Fibroblast of peridontal ligament (primary cell): Measurements from ENCODE around the gene MYH7.
"Not testable (repeated sequence)": the region's sequence is repeated elsewhere in the genome, so short reads cannot be mapped to it uniquely, and the experiment has no call there.

Source experiments
- DNase-seq: peaks from one replicate; pipeline ENCODE4 v3.0.0-alpha.2; 2010; ENCODE audit errors: extremely low read depth

Gene MYH7

DNA sequence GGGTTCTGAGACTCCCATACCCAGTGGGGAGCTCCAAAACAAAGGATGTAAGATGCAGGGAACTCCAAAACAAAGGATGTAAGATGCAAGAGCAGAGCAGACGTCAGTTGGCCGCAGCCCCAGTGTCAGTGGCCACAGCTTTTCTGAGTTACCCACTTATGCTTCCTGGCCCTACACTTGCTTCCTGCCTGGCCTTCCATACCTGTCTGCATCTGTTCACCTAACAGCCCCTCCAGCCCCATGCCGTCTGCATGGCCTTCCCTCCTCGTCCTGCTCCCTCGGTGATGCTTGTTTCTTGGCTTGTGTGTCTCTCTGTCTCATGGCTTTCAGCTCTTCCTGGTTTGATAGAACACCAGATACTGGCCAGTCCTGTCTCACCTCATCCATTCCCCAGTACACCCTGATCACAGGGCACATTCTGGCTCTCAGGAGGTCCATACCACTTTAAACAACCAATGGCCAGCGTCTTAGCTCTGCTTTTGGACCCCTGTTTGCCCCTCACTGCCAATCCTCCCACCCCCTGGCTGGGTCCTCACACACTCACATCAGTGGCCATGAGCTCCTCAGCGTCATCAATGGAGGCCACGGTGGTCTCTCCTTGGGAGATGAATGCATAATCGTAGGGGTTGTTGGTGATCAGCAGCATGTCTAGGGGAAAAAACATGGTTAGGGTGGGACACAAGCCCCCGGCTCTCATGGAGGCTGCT lies 5.3 kb downstream of the MYH7 start:
- no peak for DNase-seq

GRCh38 chr14:23428686-23429495 lies 6.6 kb downstream of the MYH7 start:
- no peak for DNase-seq

- not testable (repeated sequence) for DNase-seq
These were observed 9.7 kb downstream of the MYH7 start for GRCh38 chr14:23425798-23426197.

- DNase-seq = no peak
These were observed 10.3 kb downstream of the MYH7 start for GRCh38 chr14:23425169-23425568.

DNA sequence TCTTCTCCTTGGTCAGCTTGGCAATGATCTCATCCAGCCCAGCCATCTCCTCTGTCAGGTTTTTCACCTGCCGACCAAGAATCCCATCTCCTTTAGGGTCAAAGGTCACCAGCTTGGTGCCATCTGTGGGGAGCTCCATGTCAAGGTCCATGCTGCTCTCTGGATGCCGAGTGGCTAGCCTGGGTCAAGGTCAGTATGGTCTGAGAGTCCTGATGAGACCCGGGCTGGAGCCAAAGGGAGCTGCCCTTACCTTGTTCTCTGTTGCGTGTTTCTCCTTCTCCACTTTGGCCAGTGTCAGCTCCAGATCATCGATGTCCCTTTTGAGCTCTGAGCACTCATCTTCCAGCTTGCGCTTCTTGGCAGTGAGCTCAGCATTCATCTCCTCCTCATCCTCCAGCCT lies 11.8 kb downstream of the MYH7 start:
- DNase-seq = no peak

DNA sequence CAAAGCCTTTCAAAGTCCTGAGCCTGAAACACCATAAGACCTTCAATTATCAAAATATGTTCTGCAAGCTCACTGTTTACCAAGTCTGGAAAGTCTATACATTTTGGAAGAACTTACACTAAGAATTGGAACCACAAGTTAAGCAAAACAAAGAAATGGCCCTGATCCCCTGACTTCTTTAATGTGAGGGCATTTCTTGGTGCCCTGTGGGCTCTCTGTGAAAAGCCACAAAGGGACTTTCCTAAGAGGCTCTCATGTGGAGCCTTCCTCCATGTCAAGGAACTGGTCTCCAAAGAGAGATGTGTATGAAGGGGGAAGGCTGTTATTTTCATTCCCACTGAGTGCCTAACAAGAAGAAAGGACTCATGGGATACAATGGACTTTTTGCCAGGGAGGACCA lies 13.9 kb downstream of the MYH7 start:
- DNase-seq = no peak

- not testable (repeated sequence) for DNase-seq
These were observed 15.8 kb downstream of the MYH7 start for GRCh38 chr14:23419646-23420045.

DNA sequence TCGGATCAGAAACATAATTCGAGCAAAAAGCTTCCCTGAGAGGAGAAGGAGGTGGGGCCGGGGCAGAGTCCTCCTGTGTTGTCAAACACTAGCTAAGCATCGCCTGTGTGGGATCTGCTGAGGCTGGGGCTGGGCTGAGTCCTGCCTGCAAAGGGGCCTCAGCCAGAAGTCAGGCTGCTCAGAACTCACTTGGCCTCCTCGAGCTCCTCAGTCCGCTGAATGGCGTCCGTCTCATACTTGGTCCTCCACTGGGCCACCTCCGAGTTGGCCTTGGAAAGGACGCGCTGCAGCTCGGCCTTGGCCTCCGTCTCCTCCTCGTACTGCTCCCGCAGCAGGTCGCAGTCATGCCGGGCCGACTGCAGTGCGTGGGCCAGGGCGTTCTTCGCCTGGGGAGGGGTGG lies 17.4 kb downstream of the MYH7 start:
- no peak for DNase-seq

- DNase-seq = not testable (repeated sequence)
These were observed 18.2 kb downstream of the MYH7 start for GRCh38 chr14:23417269-23417668.

DNA sequence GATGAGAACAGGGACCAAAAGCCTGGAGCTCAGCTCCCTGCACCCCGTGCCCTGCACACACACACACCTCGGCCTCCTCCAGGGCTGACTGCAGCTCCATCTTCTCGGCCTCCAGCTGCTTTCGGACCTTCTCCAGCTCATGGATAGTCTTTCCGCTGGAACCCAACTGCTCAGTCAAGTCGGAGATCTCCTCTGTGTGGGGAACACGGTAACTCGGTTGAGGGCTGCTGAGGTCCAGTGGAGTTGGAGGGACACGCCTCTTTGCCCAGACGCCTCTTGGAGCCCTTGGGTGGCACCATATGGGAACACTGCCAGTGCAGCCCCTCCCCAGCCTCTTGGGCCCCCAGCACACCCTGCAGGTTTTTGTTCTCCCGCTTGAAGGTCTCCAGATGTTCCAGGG lies 18.7 kb downstream of the MYH7 start:
- no peak for DNase-seq

DNA sequence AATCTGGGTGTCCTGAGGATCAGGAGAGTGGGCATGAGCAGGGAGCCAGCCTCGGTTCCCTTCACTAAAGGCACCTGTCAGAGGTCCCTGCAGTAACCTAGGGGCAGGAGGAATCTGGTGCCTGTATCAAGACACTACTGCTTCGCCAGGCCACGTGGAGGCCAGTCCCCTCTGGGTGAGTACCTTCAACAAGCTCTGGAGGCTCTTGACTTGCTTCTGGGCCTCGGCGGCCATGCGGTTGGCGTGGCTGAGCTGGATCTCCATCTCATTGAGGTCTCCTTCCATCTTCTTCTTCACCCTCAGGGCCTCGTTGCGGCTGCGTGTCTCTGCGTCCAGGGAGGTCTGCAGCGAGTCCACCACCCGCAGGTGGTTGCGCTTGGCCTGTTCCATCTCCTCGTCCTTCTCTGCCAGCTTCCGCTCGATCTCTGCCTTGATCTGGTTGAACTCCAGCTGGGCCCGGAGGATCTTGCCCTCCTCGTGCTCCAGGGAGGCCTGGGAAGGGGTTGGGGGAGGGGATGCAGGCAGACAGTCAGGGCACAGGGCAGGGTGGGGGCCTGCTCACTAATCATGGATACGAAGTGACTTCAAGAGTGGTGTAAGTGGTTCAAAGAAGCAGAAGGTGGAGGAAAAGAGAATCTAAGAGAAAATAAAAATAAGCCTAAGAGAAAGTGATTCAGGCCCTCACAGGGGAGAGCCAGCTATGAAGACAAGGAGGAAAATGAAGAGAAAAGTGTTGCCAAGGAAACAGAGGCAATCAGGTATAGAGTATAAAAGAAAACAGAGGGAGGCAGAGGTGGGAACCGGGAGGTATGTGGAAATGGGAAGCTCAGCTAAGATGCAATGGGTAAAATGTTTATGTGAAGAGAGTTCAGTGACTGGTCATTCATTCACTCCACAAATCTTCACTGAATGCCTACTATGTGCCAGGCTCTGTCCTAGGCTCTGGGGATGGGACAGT lies 19.4 kb downstream of the MYH7 start:
- no peak for DNase-seq

DNA sequence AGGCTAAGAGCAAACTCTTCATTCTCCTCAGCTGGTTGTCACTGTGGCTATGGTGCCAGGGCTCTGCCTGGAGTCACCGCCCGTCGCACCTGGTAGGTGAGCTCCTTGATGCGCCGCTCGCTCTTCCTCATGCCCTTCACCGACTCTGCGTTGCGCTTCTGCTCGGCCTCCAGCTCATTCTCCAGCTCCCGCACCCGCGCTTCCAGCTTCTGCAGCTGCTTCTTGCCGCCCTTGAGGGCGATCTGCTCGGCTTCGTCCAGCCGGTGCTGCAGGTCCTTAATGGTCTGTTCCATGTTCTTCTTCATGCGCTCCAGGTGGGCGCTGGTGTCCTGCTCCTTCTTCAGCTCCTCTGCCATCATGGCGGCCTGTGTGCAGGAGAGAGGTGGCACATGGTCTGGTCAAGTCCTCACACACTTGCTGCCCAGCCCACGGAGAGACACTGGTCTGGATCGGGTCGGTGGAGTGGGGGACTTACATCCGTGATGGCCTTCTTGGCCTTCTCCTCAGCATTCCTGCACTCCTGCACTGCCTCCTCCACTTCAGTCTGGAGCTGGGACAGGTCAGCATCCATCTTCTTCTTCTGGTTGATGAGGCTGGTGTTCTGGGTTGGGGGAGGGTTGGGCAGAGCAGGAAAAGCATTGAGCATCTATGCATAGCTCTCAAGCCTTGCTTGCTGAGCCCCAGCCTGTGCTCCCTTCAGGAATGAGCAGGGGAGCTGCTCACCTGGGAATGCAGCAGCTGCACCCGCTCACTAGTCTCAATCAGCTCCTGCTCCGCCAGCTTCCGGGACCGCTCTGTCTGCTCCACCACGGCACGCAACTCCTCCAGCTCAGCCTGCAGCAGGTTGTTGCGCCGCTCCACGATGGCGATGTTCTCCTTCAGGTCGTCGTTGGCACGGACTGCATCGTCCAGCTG lies 20.3 kb downstream of the MYH7 start:
- DNase-seq = no peak

DNA sequence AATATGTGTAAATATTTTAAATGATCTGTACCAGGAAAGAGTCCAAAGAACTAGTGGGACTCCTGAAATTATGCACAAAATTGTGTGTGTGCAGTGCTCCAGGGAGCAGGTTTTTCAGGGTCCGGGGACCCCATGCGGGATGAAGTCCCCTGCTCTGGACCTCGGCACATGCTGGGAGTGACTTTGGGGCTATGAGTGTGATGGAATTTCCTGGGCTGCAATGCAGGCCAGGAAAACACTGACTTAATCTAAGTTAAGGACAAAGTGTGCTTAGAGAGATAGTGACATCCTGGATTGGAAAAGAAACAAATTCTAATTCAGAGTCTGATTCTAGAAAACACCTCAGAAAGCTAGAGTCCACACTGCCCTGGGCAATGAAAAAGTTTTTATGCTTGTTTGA lies 21.2 kb downstream of the MYH7 start:
- DNase-seq = no peak

GRCh38 chr14:23413681-23414080 lies 21.8 kb downstream of the MYH7 start:
- no peak for DNase-seq

DNA sequence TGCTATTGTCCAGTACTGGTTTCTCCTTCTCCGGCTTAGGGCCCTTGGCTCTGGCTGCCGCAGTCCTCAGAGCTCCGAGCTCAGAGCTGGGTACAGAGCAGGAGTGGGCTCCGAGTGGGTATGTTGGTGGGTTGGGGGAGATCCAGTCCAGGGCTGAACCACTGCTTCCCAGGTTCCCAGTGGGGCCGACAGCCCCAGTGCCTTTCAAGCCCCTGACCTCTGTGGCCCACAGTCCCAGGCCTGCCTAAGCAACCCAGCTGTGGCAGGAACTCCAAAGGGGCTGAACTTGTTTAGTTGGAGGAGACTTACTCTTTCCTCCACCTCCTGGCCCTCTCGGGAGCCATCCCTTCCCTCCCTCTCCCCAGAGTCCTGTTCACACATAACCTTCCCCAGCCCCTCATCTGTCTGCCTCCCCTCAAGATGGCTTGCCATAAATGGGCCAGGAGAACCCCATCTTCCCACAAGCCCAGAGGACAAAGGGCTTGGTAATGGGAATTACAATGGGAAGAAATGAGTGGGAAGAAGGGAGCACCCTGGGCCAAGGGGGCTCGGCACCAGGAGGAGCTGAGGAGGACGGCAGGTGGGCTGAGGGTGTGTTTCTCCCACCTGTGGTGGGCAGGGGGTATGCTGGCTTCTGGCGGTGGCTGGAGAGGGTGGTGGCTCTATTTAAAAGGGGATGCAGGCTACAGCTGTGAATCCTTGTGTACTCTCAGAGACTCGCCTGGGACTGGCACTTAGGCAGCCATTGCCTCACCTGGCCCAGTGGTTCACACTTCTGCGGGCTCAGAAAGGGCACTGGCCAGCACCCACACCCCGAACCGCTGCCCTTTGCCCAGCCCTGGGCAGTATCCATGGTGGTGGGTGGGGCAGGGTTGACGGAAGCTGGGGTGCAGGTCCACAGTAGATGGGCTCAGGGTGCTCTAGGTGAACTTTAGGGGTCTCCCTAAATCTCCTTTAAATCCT lies 23.6 kb downstream of the MYH7 start:
- DNase-seq = no peak

GRCh38 chr14:23409966-23410635 lies 25.4 kb downstream of the MYH7 start:
- no peak for DNase-seq

GRCh38 chr14:23409475-23409874 lies 26.0 kb downstream of the MYH7 start:
- DNase-seq = no peak

DNA sequence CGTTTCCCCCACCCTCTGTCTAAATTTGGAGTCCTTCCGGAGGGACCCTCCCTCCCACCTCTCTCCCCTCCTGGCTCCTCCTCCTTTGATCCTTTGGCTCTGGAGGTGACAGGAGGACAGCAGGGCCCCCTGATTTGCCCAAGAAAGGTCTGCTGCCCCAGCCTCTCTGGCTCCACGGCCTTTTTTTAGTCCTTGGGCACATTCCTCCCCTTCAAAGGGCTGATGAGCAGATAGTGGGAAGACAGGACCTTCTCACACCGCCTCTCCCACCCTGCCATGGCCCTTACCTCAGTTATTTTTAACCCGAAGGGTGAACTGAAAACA lies 27.2 kb downstream of the MYH7 start:
- DNase-seq = no peak

GRCh38 chr14:23407516-23408306 lies 27.7 kb downstream of the MYH7 start, which contains the start of gene MYH6:
Gene MYH6 (minus strand): TSS chr14:23408273. CDS start chr14:23407223, 1,050 bp downstream.
- no peak for DNase-seq
